CD8-positive, alpha-beta memory T cell (primary cell): ENCODE data around the gene BIRC3. TPM values are rescaled to one million over a fixed set of nuclear protein-coding genes. Genes with fewer than 3 reads are reported as not detected.

Source experiments
- CTCF ChIA-PET: fragments of 350-600 bp; sonication (Branson Sonifier 250); formaldehyde crosslinking; loops from one replicate; lab custom pipeline; 2021; ENCODE audit warnings: antibody characterized with exemption; lab: Charles Lee
- POLR2A ChIA-PET: fragments of 350-600 bp; sonication (Branson Sonifier 250); formaldehyde crosslinking; loops from one replicate; lab custom pipeline; 2021; ENCODE audit warnings: antibody characterized with exemption; lab: Charles Lee
- DNase-seq, 5 donors: peaks; one replicate each; pipeline versions ENCODE4 v3.0.0 to v3.0.0-alpha.2; 2020 to 2022; ENCODE audit warnings: mixed read lengths in 1 of 5
- H3K27ac ChIP-seq: one replicate; pipeline ENCODE4 v1.7.0; 2013; ENCODE audit warnings: low read depth, mild to moderate bottlenecking, low read length, moderate library complexity
- H3K27me3 ChIP-seq: 2 replicates; pipeline ENCODE4 v1.7.0; 2013; ENCODE audit warnings: low read length, mild to moderate bottlenecking; ENCODE audit not compliant: insufficient read depth, poor library complexity, severe bottlenecking
- H3K36me3 ChIP-seq: 2 replicates; pipeline ENCODE4 v1.7.0; 2013; ENCODE audit warnings: mild to moderate bottlenecking, low read length, moderate library complexity; ENCODE audit not compliant: insufficient read depth
- H3K4me1 ChIP-seq: 2 replicates; pipeline ENCODE4 v1.7.0; 2013; ENCODE audit warnings: mild to moderate bottlenecking, low read length, moderate library complexity; ENCODE audit not compliant: insufficient read depth
- H3K4me3 ChIP-seq: 2 replicates; pipeline ENCODE4 v1.7.0; 2013; ENCODE audit warnings: mild to moderate bottlenecking, low read length
- H3K9me3 ChIP-seq: 2 replicates; pipeline ENCODE4 v1.7.0; 2013; ENCODE audit warnings: mild to moderate bottlenecking, low read length
- H3K27ac Mint-ChIP-seq, 8 donors: one replicate each; pipeline ENCODE4 v1.8.0; 2020 to 2021; ENCODE audit warnings: mixed read lengths in 8 of 8, mild to moderate bottlenecking in 6 of 8, inconsistent platforms in 3 of 8, moderate library complexity in 3 of 8
- H3K27me3 Mint-ChIP-seq, 2 donors: one replicate each; pipeline ENCODE4 v1.8.0; 2020 to 2021; ENCODE audit warnings: mixed read lengths in 2 of 2, mild to moderate bottlenecking in 1 of 2, moderate library complexity in 1 of 2
- H3K36me3 Mint-ChIP-seq, 3 donors: one replicate each; pipeline ENCODE4 v1.8.0; 2020 to 2021; ENCODE audit warnings: mixed read lengths in 3 of 3, inconsistent platforms in 1 of 3, mild to moderate bottlenecking in 1 of 3
- H3K4me1 Mint-ChIP-seq, 3 donors: one replicate each; pipeline ENCODE4 v1.8.0; 2020 to 2021; ENCODE audit warnings: mixed read lengths in 3 of 3, inconsistent platforms in 1 of 3, mild to moderate bottlenecking in 1 of 3
- H3K4me3 Mint-ChIP-seq, 7 donors: one replicate each; pipeline ENCODE4 v1.8.0; 2020 to 2021; ENCODE audit warnings: mixed read lengths in 7 of 7, mild to moderate bottlenecking in 6 of 7, moderate library complexity in 4 of 7, inconsistent platforms in 2 of 7
- H3K9me3 Mint-ChIP-seq, 5 donors: one replicate each; pipeline ENCODE4 v1.8.0; 2020 to 2022; ENCODE audit warnings: mixed read lengths in 5 of 5, mild to moderate bottlenecking in 3 of 5, moderate library complexity in 2 of 5, inconsistent platforms in 1 of 5
- polyA plus RNA-seq: library from polyadenylated mRNA; unstranded; fragments of 300-500 nt; fragmentation: Illumina TruSeq; gene quantifications from one replicate; pipeline ENCODE4 v1.2.3, GENCODE V29; 2021
- total RNA-seq, 2 experiments: library from RNA; stranded (reverse); gene quantifications; one replicate each; pipeline ENCODE4 v1.2.3, GENCODE V29; 2021

BIRC3 gene
- total and polyA plus RNA-seq, 3 experiments from 2014 or later: 36.7 to 199 (median 191) TPM

- Mint-ChIP-seq H3K4me3 (no peak overlapping the region), H3K9me3 (peaks cover 3 to 11% (median 6%) of the 10 kb centered on the region in 5 donors), H3K36me3 (peaks cover 0 to 7% (median 3%) of the 10 kb centered on the region in 3 donors), H3K27ac (peak overlapping the region in 1 of 8 donors; percentile 87), H3K27me3 (no peaks in the 10 kb centered on the region), H3K4me1 (peaks cover 46 to 77% (median 75%) of the 10 kb centered on the region in 3 donors)
- POLR2A ChIA-PET: interaction anchor here (0.6 to 2.0 kb wide), 3 partner anchors 9 to 14 kb away, joined by 3 to 9 read pairs (median 3); no protein-coding TSS in a partner anchor
- CTCF ChIA-PET: interaction anchor here (0.8 to 4.6 kb wide), 7 partner anchors 8 to 305 kb away, joined by 3 to 34 read pairs (median 10); partner anchors contain the start of gene BIRC3
- Histone ChIP-seq H3K4me3 (no peak overlapping the region), H3K9me3 (peaks cover 3% of the 10 kb centered on the region), H3K4me1 (peaks cover 52% of the 10 kb centered on the region), H3K36me3 (no peaks in the 10 kb centered on the region), H3K27ac (no peak overlapping the region), H3K27me3 (no peaks in the 10 kb centered on the region)
- DNase-seq: no peak
These were observed 9.6 kb upstream of the BIRC3 start for GRCh38 chr11:102307727-102308038.

GRCh38 chr11:102309621-102310541 lies 7.4 kb upstream of the BIRC3 start:
- Mint-ChIP-seq H3K27me3 (no peaks in the 10 kb centered on the region), H3K36me3 (no peaks in the 10 kb centered on the region), H3K4me1 (peaks cover 50 to 81% (median 75%) of the 10 kb centered on the region in 3 donors), H3K27ac (peak overlapping the region in 2 of 8 donors; percentile 62 to 68), H3K9me3 (no peaks in the 10 kb centered on the region), H3K4me3 (peak overlapping the region in 1 of 7 donors; percentile 65)
- Histone ChIP-seq H3K27me3 (no peaks in the 10 kb centered on the region), H3K4me3 (no peak overlapping the region), H3K36me3 (no peaks in the 10 kb centered on the region), H3K4me1 (peaks cover 56% of the 10 kb centered on the region), H3K9me3 (no peaks in the 10 kb centered on the region), H3K27ac (no peak overlapping the region)
- ChIA-PET POLR2A (interaction anchor here (1.5 kb wide), 1 partner anchor 16 kb away, joined by 3 read pairs; no protein-coding TSS in a partner anchor), CTCF (interaction anchor here (1.1 to 5.6 kb wide), 6 partner anchors 10 to 32 kb away, joined by 3 to 45 read pairs (median 8); no protein-coding TSS in a partner anchor)
- DNase-seq: no peak

DNA sequence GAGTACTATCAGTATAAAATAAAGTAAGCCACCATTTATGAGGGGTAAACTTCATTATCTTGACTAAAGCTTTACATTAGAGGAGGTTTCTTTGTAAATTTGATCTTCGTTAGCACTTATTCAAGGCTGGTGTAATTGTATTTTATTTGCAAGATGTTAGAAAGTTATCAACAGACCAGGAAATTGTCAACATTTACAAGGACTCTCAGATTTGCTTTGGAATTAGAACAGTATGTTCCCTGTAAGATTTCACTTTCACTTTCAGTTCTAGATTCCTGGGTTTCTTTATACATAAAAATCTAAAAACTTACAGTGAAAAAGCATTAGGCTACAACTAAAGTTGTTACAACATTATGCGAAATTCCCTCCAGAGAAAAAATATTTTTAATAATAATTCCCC lies 4.6 kb upstream of the BIRC3 start:
- H3K36me3 Mint-ChIP-seq: peaks cover 0 to 8% (median 0%) of the 10 kb centered on the region in 3 donors
- peak overlapping the region; percentile 88 to 100 (median 98) for H3K27ac Mint-ChIP-seq
- H3K4me1 ChIP-seq: peaks cover 48% of the 10 kb centered on the region
- H3K4me3 Mint-ChIP-seq: peak overlapping the region in 6 of 7 donors; percentile 57 to 83 (median 78)
- no peak overlapping the region for H3K4me3 ChIP-seq
- peaks cover 0 to 2% (median 0%) of the 10 kb centered on the region in 5 donors for H3K9me3 Mint-ChIP-seq
- peaks cover 0 to 3% of the 10 kb centered on the region in 2 donors for H3K27me3 Mint-ChIP-seq
- ChIA-PET CTCF (interaction anchor here (3.5 to 5.6 kb wide), 2 partner anchors 12 to 18 kb away, joined by 11 to 45 read pairs; no protein-coding TSS in a partner anchor), POLR2A (interaction anchor here (0.9 kb wide), 1 partner anchor 13 kb away, joined by 3 read pairs; no protein-coding TSS in a partner anchor)
- no peaks in the 10 kb centered on the region for H3K36me3 ChIP-seq
- H3K4me1 Mint-ChIP-seq: peaks cover 42 to 74% (median 67%) of the 10 kb centered on the region in 3 donors
- H3K9me3 ChIP-seq: no peaks in the 10 kb centered on the region
- no peak for DNase-seq
- H3K27ac ChIP-seq: no peak overlapping the region
- H3K27me3 ChIP-seq: no peaks in the 10 kb centered on the region

GRCh38 chr11:102313238-102313940 lies 3.9 kb upstream of the BIRC3 start:
- POLR2A ChIA-PET: no interaction called here
- H3K27me3 Mint-ChIP-seq: peaks cover 0 to 3% of the 10 kb centered on the region in 2 donors
- H3K27ac Mint-ChIP-seq: peak overlapping the region; percentile 88 to 100 (median 98)

DNA sequence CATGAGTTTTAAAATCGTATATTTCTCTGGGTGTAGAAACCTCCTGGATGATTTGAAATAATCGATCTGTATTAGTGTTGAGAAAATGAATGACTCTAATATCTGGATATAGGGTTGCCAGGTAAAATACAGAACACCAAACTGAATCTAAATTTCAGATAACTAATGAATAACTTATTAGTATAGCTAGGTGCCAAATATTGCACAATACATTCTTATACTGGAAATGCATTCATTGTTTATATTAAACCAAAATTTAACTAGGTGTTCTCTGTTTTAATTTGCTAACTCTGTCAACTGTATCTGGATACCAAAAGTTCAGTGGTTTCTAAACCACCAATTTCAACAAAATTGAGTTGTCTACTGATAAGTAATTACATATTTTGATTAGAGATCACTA lies 2.5 kb upstream of the BIRC3 start:
- Histone ChIP-seq H3K27me3 (no peaks in the 10 kb centered on the region), H3K4me3 (no peak overlapping the region), H3K9me3 (no peaks in the 10 kb centered on the region), H3K27ac (no peak overlapping the region), H3K36me3 (no peaks in the 10 kb centered on the region), H3K4me1 (peaks cover 42% of the 10 kb centered on the region)
- peaks cover 0 to 3% of the 10 kb centered on the region in 2 donors for H3K27me3 Mint-ChIP-seq
- peak overlapping the region in 4 of 7 donors; percentile 7 to 42 (median 37) for H3K4me3 Mint-ChIP-seq
- no peak for DNase-seq
- ChIA-PET CTCF (interaction anchor here (0.9 to 5.6 kb wide), 6 partner anchors 8 to 27 kb away, joined by 3 to 45 read pairs (median 7); no protein-coding TSS in a partner anchor), POLR2A (interaction anchor here (0.7 to 1.4 kb wide), 2 partner anchors 14 to 47 kb away, joined by 5 to 8 read pairs; no protein-coding TSS in a partner anchor)
- peaks cover 0 to 25% (median 8%) of the 10 kb centered on the region in 3 donors for H3K36me3 Mint-ChIP-seq
- H3K9me3 Mint-ChIP-seq: peaks cover 0 to 2% (median 0%) of the 10 kb centered on the region in 5 donors
- peaks cover 54 to 72% (median 64%) of the 10 kb centered on the region in 3 donors for H3K4me1 Mint-ChIP-seq
- peak overlapping the region; percentile 84 to 100 (median 98) for H3K27ac Mint-ChIP-seq

More at GRCh38 chr11:102313238-102313940, 3.9 kb upstream of the BIRC3 start:
- peak in 1 of 5 donors; percentile 39 for DNase-seq
- CTCF ChIA-PET: interaction anchor here (1.1 to 5.6 kb wide), 4 partner anchors 11 to 29 kb away, joined by 3 to 45 read pairs (median 8); no protein-coding TSS in a partner anchor
- Histone ChIP-seq H3K4me3 (peak overlapping the region; percentile 53), H3K4me1 (peaks cover 41% of the 10 kb centered on the region), H3K27me3 (no peaks in the 10 kb centered on the region), H3K27ac (peak overlapping the region; percentile 27), H3K36me3 (no peaks in the 10 kb centered on the region), H3K9me3 (no peaks in the 10 kb centered on the region)
- Mint-ChIP-seq H3K4me1 (peaks cover 45 to 66% (median 66%) of the 10 kb centered on the region in 3 donors), H3K9me3 (peaks cover 0 to 2% (median 0%) of the 10 kb centered on the region in 5 donors), H3K36me3 (peaks cover 0 to 13% (median 0%) of the 10 kb centered on the region in 3 donors), H3K4me3 (peak overlapping the region; percentile 57 to 83 (median 78))

- Histone ChIP-seq H3K36me3 (no peaks in the 10 kb centered on the region), H3K9me3 (no peaks in the 10 kb centered on the region), H3K4me1 (peaks cover 53% of the 10 kb centered on the region), H3K27me3 (no peaks in the 10 kb centered on the region), H3K27ac (peak overlapping the region; percentile 86), H3K4me3 (peak overlapping the region; percentile 89)
- Mint-ChIP-seq H3K36me3 (peaks cover 0 to 37% (median 14%) of the 10 kb centered on the region in 3 donors), H3K9me3 (peaks cover 0 to 2% (median 0%) of the 10 kb centered on the region in 5 donors), H3K27ac (peak overlapping the region; percentile 92 to 100 (median 99)), H3K4me3 (peak overlapping the region; percentile 89 to 98 (median 94)), H3K27me3 (peaks cover 0 to 3% of the 10 kb centered on the region in 2 donors), H3K4me1 (peaks cover 64 to 78% (median 66%) of the 10 kb centered on the region in 3 donors)
- ChIA-PET CTCF (interaction anchor here (1.1 to 2.6 kb wide), 5 partner anchors 10 to 48 kb away, joined by 3 to 14 read pairs (median 5); no protein-coding TSS in a partner anchor), POLR2A (interaction anchor here (1.0 kb wide), 1 partner anchor 9 kb away, joined by 3 read pairs; no protein-coding TSS in a partner anchor)
- DNase-seq: no peak
These were observed 859 bp upstream of the BIRC3 start for GRCh38 chr11:102316346-102316904.

DNA sequence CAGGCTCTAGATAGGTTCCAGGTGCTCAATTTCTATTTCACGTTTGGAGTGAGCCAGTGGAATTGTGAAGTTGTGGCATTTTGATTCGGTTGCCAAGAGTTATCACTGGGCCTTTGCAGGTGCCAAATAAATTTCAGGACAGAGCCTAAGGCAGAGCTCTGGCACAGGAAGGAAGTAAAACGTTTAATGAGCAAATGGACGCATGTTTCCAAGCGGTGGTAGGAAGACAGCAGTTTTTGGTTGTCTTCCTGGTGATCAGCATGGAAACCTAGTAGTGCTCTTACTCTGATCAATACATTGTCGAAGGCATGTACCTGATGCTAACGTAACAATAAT lies 452 bp downstream of the BIRC3 start:
- Histone ChIP-seq H3K36me3 (no peaks in the 10 kb centered on the region), H3K27me3 (no peaks in the 10 kb centered on the region), H3K9me3 (no peaks in the 10 kb centered on the region), H3K4me1 (peaks cover 60% of the 10 kb centered on the region), H3K27ac (peak overlapping the region; percentile 86), H3K4me3 (peak overlapping the region; percentile 89)
- peak overlapping the region; percentile 89 to 98 (median 94) for H3K4me3 Mint-ChIP-seq
- peak overlapping the region; percentile 92 to 100 (median 99) for H3K27ac Mint-ChIP-seq
- H3K9me3 Mint-ChIP-seq: peaks cover 0 to 2% (median 0%) of the 10 kb centered on the region in 5 donors
- CTCF ChIA-PET: interaction anchor here (0.8 to 5.4 kb wide), 12 partner anchors 11 to 295 kb away, joined by 3 to 63 read pairs (median 8); no protein-coding TSS in a partner anchor
- POLR2A ChIA-PET: interaction anchor here (1.1 to 1.6 kb wide), 4 partner anchors 12 to 134 kb away, joined by 3 to 19 read pairs (median 6); no protein-coding TSS in a partner anchor
- peaks cover 0 to 3% of the 10 kb centered on the region in 2 donors for H3K27me3 Mint-ChIP-seq
- no peak for DNase-seq
- peaks cover 68 to 79% (median 70%) of the 10 kb centered on the region in 3 donors for H3K4me1 Mint-ChIP-seq
- H3K36me3 Mint-ChIP-seq: peaks cover 0 to 50% (median 22%) of the 10 kb centered on the region in 3 donors
